Psoas muscle (tissue), 8 donors: ENCODE measurements around the gene MMP23B. TPM values are rescaled to one million over a fixed set of nuclear protein-coding genes. Genes with fewer than 3 reads are reported as not detected.

Experiments used
- ATAC-seq, 4 donors: fragments of 200-7000 bp; cut with Tn5 transposase; one replicate each; pipeline ENCODE4 v1.9.1; 2020; ENCODE audit warnings: moderate library complexity in 3 of 4, mild to moderate bottlenecking in 2 of 4
- DNase-seq, 2 donors: peaks; one replicate each; pipeline ENCODE4 v3.0.0-alpha.2; 2020
- H3K27ac ChIP-seq: fragments of 200-600 bp; one replicate; pipeline ENCODE4 v1.8.0; 2022
- H3K27me3 ChIP-seq, 3 donors: fragments of 200-600 bp in 1 of 3; one replicate each; pipeline versions ENCODE4 v1.6.1 to v1.8.0; 2013 to 2022; ENCODE audit warnings: low read length in 2 of 3, mild to moderate bottlenecking in 2 of 3, moderate library complexity in 1 of 3; ENCODE audit not compliant: insufficient read depth in 3 of 3
- H3K36me3 ChIP-seq, 2 donors: fragments of 200-600 bp in 1 of 2; one replicate each; pipeline versions ENCODE4 v1.6.1 to v1.8.0; 2013 to 2022; ENCODE audit warnings: low read depth in 1 of 2, mild to moderate bottlenecking in 1 of 2, moderate library complexity in 1 of 2; ENCODE audit not compliant: insufficient read depth in 1 of 2
- H3K4me1 ChIP-seq: fragments of 200-600 bp; one replicate; pipeline ENCODE4 v1.8.0; 2022
- H3K4me3 ChIP-seq: fragments of 200-600 bp; one replicate; pipeline ENCODE4 v1.8.0; 2022; ENCODE audit warnings: mild to moderate bottlenecking
- H3K9me3 ChIP-seq: fragments of 200-600 bp; one replicate; pipeline ENCODE4 v1.8.0; 2022
- WGBS, 3 donors: extraction: QIAGEN DNeasy Blood & Tissue Kit; methylation state at CpG; one replicate each; pipeline versions ENCODE4 v1.1.6 to v1.1.7; 2013; 5-methylcytosine and 5-hydroxymethylcytosine counted together
- intact Hi-C, 2 donors: fragments of 100-400 bp; cut with DNase I; formaldehyde crosslinking; loops; one replicate each; pipeline versions ENCODE4 v1.11.0 to v1.14.2; 2022
- polyA plus RNA-seq, 3 donors: library from polyadenylated mRNA; stranded (reverse); fragments of 200-250 nt; gene quantifications; one replicate each; pipeline ENCODE4 v1.2.3, GENCODE V29; 2013
- total RNA-seq, 4 donors: library from RNA; stranded (reverse); fragmentation: NEBNext Ultra II Directional in 2 of 4; extraction: Animal tissue kit (Norgen Biotek cat#: 25700) in 2 of 4; gene quantifications; one replicate each; pipeline versions ENCODE4 v1.2.1 to v1.2.4, GENCODE V29; 2021 to 2023
- TF ChIP-seq, protein P1 (sequence below): fragments of 200-600 bp; IDR thresholded peaks from one replicate; pipeline ENCODE4 v1.8.0; 2022; ENCODE audit warnings: antibody characterized with exemption
- donor health status: healthy with polysubstance abuse.
- donor health status: DM: no; HTN: no; CAD: no; lungs with moderate emphysema.
- donor health status: Bipolar disorder and iron deficiency.
- donor health status: healthy.
- donor health status: DM: yes; HTN: yes; CAD: no.
- donor health status: DM: no; HTN: no; CAD: no.
- donor health status: DM: no; HTN: no; CAD: no.
- donor health status: DM: yes; HTN: yes; CAD: no.

Gene MMP23B
- total and polyA plus RNA-seq, 7 donors: 0.25 to 1.8 (median 0.32) TPM; not detected in 2

DNA sequence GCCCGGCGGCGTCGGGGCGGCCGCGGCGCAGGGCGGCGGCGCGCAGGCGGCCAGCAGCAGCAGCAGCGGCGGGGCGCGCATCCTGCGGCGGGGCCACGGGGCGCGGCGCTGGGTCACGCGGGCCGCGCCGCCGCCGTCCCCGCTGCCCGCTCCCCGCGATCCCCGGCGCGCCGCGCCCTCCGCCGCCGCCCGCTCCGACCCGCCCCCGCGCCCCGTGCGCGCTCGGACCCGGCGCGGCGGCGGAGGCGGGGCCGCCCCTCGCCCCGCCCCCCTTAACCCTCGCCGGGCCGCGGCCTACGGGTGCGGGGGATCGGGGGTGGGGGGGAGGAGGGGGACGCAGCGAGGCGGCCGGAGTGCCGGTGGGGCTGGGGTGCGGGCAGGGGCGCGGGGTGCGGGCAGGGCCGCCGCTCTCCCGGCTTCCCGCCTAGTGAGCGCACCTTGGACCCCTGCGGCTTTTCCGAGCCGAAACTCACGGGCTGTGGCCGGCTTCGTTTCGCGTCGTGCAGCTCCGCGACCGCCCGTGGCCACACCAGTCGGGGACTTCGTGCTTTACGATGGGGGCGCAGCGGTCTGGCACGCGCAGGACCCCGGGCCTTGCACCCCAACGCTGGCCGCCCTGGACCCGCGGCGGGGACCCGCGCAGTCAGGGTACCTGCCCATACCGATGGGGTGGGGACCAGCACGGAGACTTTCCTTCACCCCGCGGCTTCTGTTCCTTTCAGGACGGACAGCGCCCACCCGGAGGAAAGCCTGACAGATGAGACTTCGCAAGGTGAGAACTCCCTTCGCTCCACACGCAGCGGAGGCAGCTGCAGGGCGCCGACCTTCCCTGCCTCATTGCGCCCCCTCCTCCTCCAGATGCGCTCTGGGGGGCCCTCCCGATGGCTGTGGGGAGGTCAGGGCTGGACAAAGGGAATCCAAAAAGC, 31.8 kb upstream of the MMP23B start, which contains the start of gene FNDC10:
FNDC10 (minus strand) TSS at position 201 of the 926 bp plus-strand sequence; CDS start at position 81, 120 bp downstream.
- Histone ChIP-seq H3K27ac (no peak within 1 kb of the TSS), H3K4me3 (peak within 1 kb of the TSS; percentile 55), H3K4me1 (peaks cover 13% of the 10 kb centered on the region), H3K9me3 (no peaks in the 10 kb centered on the region), H3K36me3 (no peaks in the 10 kb centered on the region), H3K27me3 (peaks cover 0 to 64% (median 27%) of the 10 kb centered on the region in 3 donors)
- intact Hi-C loops: no loop called here
- no peak for DNase-seq
- 2 to 3% (median 3%) methylated on average over 39 to 123 of the region's 125 CpGs for WGBS, 3 donors
- no peak for ATAC-seq
- TF ChIP-seq, protein P1, sequence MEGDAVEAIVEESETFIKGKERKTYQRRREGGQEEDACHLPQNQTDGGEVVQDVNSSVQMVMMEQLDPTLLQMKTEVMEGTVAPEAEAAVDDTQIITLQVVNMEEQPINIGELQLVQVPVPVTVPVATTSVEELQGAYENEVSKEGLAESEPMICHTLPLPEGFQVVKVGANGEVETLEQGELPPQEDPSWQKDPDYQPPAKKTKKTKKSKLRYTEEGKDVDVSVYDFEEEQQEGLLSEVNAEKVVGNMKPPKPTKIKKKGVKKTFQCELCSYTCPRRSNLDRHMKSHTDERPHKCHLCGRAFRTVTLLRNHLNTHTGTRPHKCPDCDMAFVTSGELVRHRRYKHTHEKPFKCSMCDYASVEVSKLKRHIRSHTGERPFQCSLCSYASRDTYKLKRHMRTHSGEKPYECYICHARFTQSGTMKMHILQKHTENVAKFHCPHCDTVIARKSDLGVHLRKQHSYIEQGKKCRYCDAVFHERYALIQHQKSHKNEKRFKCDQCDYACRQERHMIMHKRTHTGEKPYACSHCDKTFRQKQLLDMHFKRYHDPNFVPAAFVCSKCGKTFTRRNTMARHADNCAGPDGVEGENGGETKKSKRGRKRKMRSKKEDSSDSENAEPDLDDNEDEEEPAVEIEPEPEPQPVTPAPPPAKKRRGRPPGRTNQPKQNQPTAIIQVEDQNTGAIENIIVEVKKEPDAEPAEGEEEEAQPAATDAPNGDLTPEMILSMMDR: no peak

GRCh38 chr1:1600861-1601563, 31.0 kb upstream of the MMP23B start:
- ATAC-seq (no peak), DNase-seq (no peak)
- TF ChIP-seq, protein P1: no peak
- Histone ChIP-seq H3K27me3 (peaks cover 0 to 64% (median 27%) of the 10 kb centered on the region in 3 donors), H3K4me1 (peaks cover 13% of the 10 kb centered on the region), H3K27ac (no peak overlapping the region), H3K9me3 (no peaks in the 10 kb centered on the region), H3K4me3 (peak overlapping the region; percentile 55), H3K36me3 (no peaks in the 10 kb centered on the region)
- intact Hi-C loops: no loop called here
- 63 to 68% (median 67%) methylated on average over 19 to 22 of the region's 22 CpGs for WGBS, 3 donors

- H3K4me3 ChIP-seq: no peak overlapping the region
These were observed 30.2 kb upstream of the MMP23B start for GRCh38 chr1:1601564-1602303.

More at GRCh38 chr1:1601564-1602303, 30.2 kb upstream of the MMP23B start:
- H3K27me3 ChIP-seq: peaks cover 0 to 58% (median 24%) of the 10 kb centered on the region in 3 donors
- DNase-seq (no peak), ATAC-seq (no peak)
- H3K4me1 ChIP-seq: peaks cover 13% of the 10 kb centered on the region
- no peaks in the 10 kb centered on the region for H3K9me3 ChIP-seq
- intact Hi-C loops: no loop called here
- no peaks in the 10 kb centered on the region for H3K36me3 ChIP-seq
- TF ChIP-seq, protein P1: no peak
- no peak overlapping the region for H3K27ac ChIP-seq
- WGBS, 3 donors: 81 to 88% (median 82%) methylated on average over 15 of the region's 15 CpGs
